HEK293 (cell line): ENCODE measurements around the gene COMMD6.

Experiments used
- EGR2 ChIP-seq: fragments of 450-650 bp; formaldehyde crosslinking; IDR thresholded peaks from 2 replicates; pipeline ENCODE4 v1.5.1; 2016; ENCODE audit warnings: low read depth, missing biosample characterization, missing genetic modification characterization
- GLIS2 ChIP-seq: fragments of 450-650 bp; formaldehyde crosslinking; IDR thresholded peaks from 2 replicates; pipeline ENCODE4 v1.5.1; 2016; ENCODE audit warnings: missing biosample characterization, missing genetic modification characterization
- RBAK ChIP-seq: fragments of 450-650 bp; formaldehyde crosslinking; IDR thresholded peaks from 2 replicates; pipeline ENCODE4 v1.5.1; 2016; ENCODE audit warnings: missing biosample characterization, missing genetic modification characterization
- SALL2 ChIP-seq: fragments of 450-650 bp; formaldehyde crosslinking; IDR thresholded peaks from 2 replicates; pipeline ENCODE4 v1.5.0; 2017; ENCODE audit warnings: missing biosample characterization, mild to moderate bottlenecking, missing genetic modification characterization, borderline replicate concordance
- TSHZ1 ChIP-seq: fragments of 450-650 bp; formaldehyde crosslinking; IDR thresholded peaks from 2 replicates; pipeline ENCODE4 v1.5.1; 2016; ENCODE audit warnings: missing biosample characterization, missing genetic modification characterization, borderline replicate concordance
- WT1 ChIP-seq: fragments of 450-650 bp; formaldehyde crosslinking; IDR thresholded peaks from 2 replicates; pipeline ENCODE4 v1.5.1; 2016; ENCODE audit warnings: missing biosample characterization, missing genetic modification characterization
- YY2 ChIP-seq: fragments of 450-650 bp; formaldehyde crosslinking; IDR thresholded peaks from 2 replicates; pipeline ENCODE4 v1.5.1; 2016; ENCODE audit warnings: missing biosample characterization, missing genetic modification characterization
- ZBTB48 ChIP-seq: fragments of 450-650 bp; formaldehyde crosslinking; IDR thresholded peaks from 2 replicates; pipeline ENCODE4 v1.5.1; 2016; ENCODE audit warnings: missing biosample characterization, missing genetic modification characterization
- ZIC2 ChIP-seq: fragments of 450-650 bp; formaldehyde crosslinking; IDR thresholded peaks from 2 replicates; pipeline ENCODE4 v1.5.1; 2016; ENCODE audit warnings: missing biosample characterization, missing genetic modification characterization
- ZNF114 ChIP-seq: fragments of 450-650 bp; formaldehyde crosslinking; IDR thresholded peaks from 2 replicates; pipeline ENCODE4 v1.5.0; 2017; ENCODE audit warnings: missing biosample characterization, missing genetic modification characterization
- ZNF214 ChIP-seq: fragments of 450-650 bp; formaldehyde crosslinking; IDR thresholded peaks from 2 replicates; pipeline ENCODE4 v1.5.1; 2017; ENCODE audit warnings: missing biosample characterization, mild to moderate bottlenecking, missing genetic modification characterization, borderline replicate concordance
- ZNF239 ChIP-seq: fragments of 450-650 bp; formaldehyde crosslinking; IDR thresholded peaks from 2 replicates; pipeline ENCODE4 v1.5.1; 2016; ENCODE audit warnings: missing biosample characterization, missing genetic modification characterization
- ZNF26 ChIP-seq: fragments of 450-650 bp; formaldehyde crosslinking; IDR thresholded peaks from 2 replicates; pipeline ENCODE4 v1.5.1; 2016; ENCODE audit warnings: missing biosample characterization, missing genetic modification characterization
- ZNF280D ChIP-seq: fragments of 450-650 bp; formaldehyde crosslinking; IDR thresholded peaks from 2 replicates; pipeline ENCODE4 v1.5.1; 2016; ENCODE audit warnings: missing biosample characterization, missing genetic modification characterization
- ZNF391 ChIP-seq: fragments of 450-650 bp; formaldehyde crosslinking; IDR thresholded peaks from 2 replicates; pipeline ENCODE4 v1.5.1; 2016; ENCODE audit warnings: low read depth, missing biosample characterization, missing genetic modification characterization, borderline replicate concordance
- ZNF449 ChIP-seq: fragments of 450-650 bp; formaldehyde crosslinking; IDR thresholded peaks from 2 replicates; pipeline ENCODE4 v1.5.1; 2017; ENCODE audit warnings: missing biosample characterization, mild to moderate bottlenecking, missing genetic modification characterization, moderate library complexity
- ZNF549 ChIP-seq: fragments of 450-650 bp; IDR thresholded peaks from 2 replicates; pipeline ENCODE4 v1.5.1; 2018; ENCODE audit warnings: missing biosample characterization, missing genetic modification characterization, mild to moderate bottlenecking, inconsistent platforms, moderate library complexity
- ZNF560 ChIP-seq: fragments of 450-650 bp; formaldehyde crosslinking; IDR thresholded peaks from 2 replicates; pipeline ENCODE4 v1.5.1; 2017; ENCODE audit warnings: missing biosample characterization, missing genetic modification characterization, borderline replicate concordance
- ZNF621 ChIP-seq: fragments of 450-650 bp; formaldehyde crosslinking; IDR thresholded peaks from 2 replicates; pipeline ENCODE4 v1.5.1; 2017; ENCODE audit warnings: missing biosample characterization, missing genetic modification characterization
- ZNF623 ChIP-seq: fragments of 450-650 bp; formaldehyde crosslinking; IDR thresholded peaks from 2 replicates; pipeline ENCODE4 v1.5.1; 2016; ENCODE audit warnings: missing biosample characterization, missing genetic modification characterization
- ZNF704 ChIP-seq: fragments of 450-650 bp; formaldehyde crosslinking; IDR thresholded peaks from 2 replicates; pipeline ENCODE4 v1.5.1; 2016; ENCODE audit warnings: missing biosample characterization, missing genetic modification characterization
- ZNF791 ChIP-seq: fragments of 450-650 bp; formaldehyde crosslinking; IDR thresholded peaks from 2 replicates; pipeline ENCODE4 v1.5.1; 2016; ENCODE audit warnings: missing biosample characterization, missing genetic modification characterization
- ZNF837 ChIP-seq: fragments of 450-650 bp; formaldehyde crosslinking; IDR thresholded peaks from 2 replicates; pipeline ENCODE4 v1.5.1; 2016; ENCODE audit warnings: missing biosample characterization, missing genetic modification characterization
- ZSCAN30 ChIP-seq: fragments of 450-650 bp; IDR thresholded peaks from 2 replicates; pipeline ENCODE4 v1.5.1; 2018; ENCODE audit warnings: missing biosample characterization, mild to moderate bottlenecking, missing genetic modification characterization, moderate library complexity
- ZSCAN5A ChIP-seq: fragments of 450-650 bp; formaldehyde crosslinking; IDR thresholded peaks from 2 replicates; pipeline ENCODE4 v1.5.1; 2016; ENCODE audit warnings: missing biosample characterization, missing genetic modification characterization

COMMD6 gene

GRCh38 chr13:75549262-75550158 is 11.9 kb upstream of the COMMD6 start, which contains the start of gene UCHL3 (continued):
- TF ChIP-seq WT1: no peak
- no peak for TF ChIP-seq ZNF560 (tag by site-specific recombination)
- peak; percentile 79 for TF ChIP-seq EGR2 (tag by site-specific recombination)
- TF ChIP-seq ZNF214: no peak
- TF ChIP-seq ZNF704 (tag by site-specific recombination): no peak
- no peak for TF ChIP-seq ZNF114 (tag by site-specific recombination)
- TF ChIP-seq ZNF449: 0 out of 2 replicates have a peak, but pooled peaks have one; percentile 8
- TF ChIP-seq ZSCAN30 (tag by site-specific recombination): 0 out of 2 replicates have a peak, but pooled peaks have one; percentile 35
- no peak for TF ChIP-seq RBAK (tag by site-specific recombination)
- TF ChIP-seq ZNF239 (tag by site-specific recombination): no peak
- no peak for TF ChIP-seq ZNF26 (tag by site-specific recombination)
- TF ChIP-seq ZNF621 (tag by site-specific recombination): no peak
- TF ChIP-seq YY2: peak; percentile 61
- TF ChIP-seq ZNF623: no peak
- TF ChIP-seq TSHZ1 (tag by site-specific recombination): peak; percentile 7; the same call in 1 of the 2 replicates
- no peak for TF ChIP-seq ZIC2 (tag by site-specific recombination)
- no peak for TF ChIP-seq ZNF391 (tag by site-specific recombination)
- no peak for TF ChIP-seq ZNF549 (tag by site-specific recombination)
- TF ChIP-seq ZNF280D (tag by site-specific recombination): no peak
- no peak for TF ChIP-seq ZSCAN5A
- TF ChIP-seq GLIS2 (tag by site-specific recombination): peak; percentile 69
- TF ChIP-seq ZNF791 (tag by site-specific recombination): no peak
- TF ChIP-seq SALL2 (tag by site-specific recombination): no peak
- no peak for TF ChIP-seq ZNF837
- no peak for TF ChIP-seq ZBTB48 (tag by site-specific recombination)
